Measurements from ENCODE around the gene GALNT12. TPM values are rescaled to one million over a fixed set of nuclear protein-coding genes. Genes with fewer than 3 reads are reported as not detected.

Gene GALNT12
- total RNA-seq, 1 experiment from 2014 or later = 31.2 TPM

- TF ChIP-seq, protein P1, sequence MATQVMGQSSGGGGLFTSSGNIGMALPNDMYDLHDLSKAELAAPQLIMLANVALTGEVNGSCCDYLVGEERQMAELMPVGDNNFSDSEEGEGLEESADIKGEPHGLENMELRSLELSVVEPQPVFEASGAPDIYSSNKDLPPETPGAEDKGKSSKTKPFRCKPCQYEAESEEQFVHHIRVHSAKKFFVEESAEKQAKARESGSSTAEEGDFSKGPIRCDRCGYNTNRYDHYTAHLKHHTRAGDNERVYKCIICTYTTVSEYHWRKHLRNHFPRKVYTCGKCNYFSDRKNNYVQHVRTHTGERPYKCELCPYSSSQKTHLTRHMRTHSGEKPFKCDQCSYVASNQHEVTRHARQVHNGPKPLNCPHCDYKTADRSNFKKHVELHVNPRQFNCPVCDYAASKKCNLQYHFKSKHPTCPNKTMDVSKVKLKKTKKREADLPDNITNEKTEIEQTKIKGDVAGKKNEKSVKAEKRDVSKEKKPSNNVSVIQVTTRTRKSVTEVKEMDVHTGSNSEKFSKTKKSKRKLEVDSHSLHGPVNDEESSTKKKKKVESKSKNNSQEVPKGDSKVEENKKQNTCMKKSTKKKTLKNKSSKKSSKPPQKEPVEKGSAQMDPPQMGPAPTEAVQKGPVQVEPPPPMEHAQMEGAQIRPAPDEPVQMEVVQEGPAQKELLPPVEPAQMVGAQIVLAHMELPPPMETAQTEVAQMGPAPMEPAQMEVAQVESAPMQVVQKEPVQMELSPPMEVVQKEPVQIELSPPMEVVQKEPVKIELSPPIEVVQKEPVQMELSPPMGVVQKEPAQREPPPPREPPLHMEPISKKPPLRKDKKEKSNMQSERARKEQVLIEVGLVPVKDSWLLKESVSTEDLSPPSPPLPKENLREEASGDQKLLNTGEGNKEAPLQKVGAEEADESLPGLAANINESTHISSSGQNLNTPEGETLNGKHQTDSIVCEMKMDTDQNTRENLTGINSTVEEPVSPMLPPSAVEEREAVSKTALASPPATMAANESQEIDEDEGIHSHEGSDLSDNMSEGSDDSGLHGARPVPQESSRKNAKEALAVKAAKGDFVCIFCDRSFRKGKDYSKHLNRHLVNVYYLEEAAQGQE (IDR thresholded peaks at IDR 0.05; ENCODE audit: low read depth) = no peak
- TF ChIP-seq CEBPB (IDR thresholded peaks at IDR 0.05; ENCODE audit: low read depth) (no peak), CTCF (IDR thresholded peaks at IDR 0.05 in 2 of 3, conservative IDR thresholded peaks at IDR 0.05 in 1 of 3; ENCODE audit: borderline replicate concordance in 1 of 3, insufficient read depth in 1 of 3, low read depth in 2 of 3, low read length in 2 of 3) (no peak)
Observed at GRCh38 chr9:98836206-98836605, 28.7 kb downstream of the GALNT12 start (continued).

GRCh38 chr9:98837516-98837915, 30.0 kb downstream of the GALNT12 start:
- Histone ChIP-seq H3K27me3 (ENCODE audit: insufficient read depth, low read length) (no peaks in the 10 kb centered on the region), H2AFZ (ENCODE audit: low read depth, low read length, poor library complexity, severe bottlenecking) (no peak overlapping the region), H3K4me1 (ENCODE audit: control insufficient read depth in 1 of 2, insufficient read depth in 2 of 2, low read length in 2 of 2) (no peaks in the 10 kb centered on the region), H4K20me1 (ENCODE audit: insufficient read depth) (no peaks in the 10 kb centered on the region), H3K9me2 (ENCODE audit: insufficient read depth) (no peaks in the 10 kb centered on the region), H3K9ac (ENCODE audit: low read length) (no peak overlapping the region), H3K9me3 (ENCODE audit: control insufficient read depth in 1 of 2, insufficient read depth in 1 of 2, low read depth in 1 of 2, low read length in 2 of 2) (no peaks in the 10 kb centered on the region), H3K4me3 (replicated peaks in 1 of 2; ENCODE audit: low read depth in 1 of 2, low read length in 2 of 2) (no peak overlapping the region), H3K79me2 (ENCODE audit: insufficient read depth, low read length) (no peaks in the 10 kb centered on the region), H3K27ac (ENCODE audit: low read depth, low read length) (no peak overlapping the region), H3K36me3 (ENCODE audit: control insufficient read depth in 1 of 2, insufficient read depth in 2 of 2, low read length in 2 of 2) (peaks cover 0 to 5% of the 10 kb centered on the region in 2 experiments; a peak in 1 of 4 replicates), H3K4me2 (ENCODE audit: low read length) (no peak overlapping the region)
- TF ChIP-seq SIN3A (IDR thresholded peaks at IDR 0.05; ENCODE audit: low read depth) (no peak), RAD21 (IDR thresholded peaks at IDR 0.05; ENCODE audit: low read depth) (no peak)
- no TSS peak for BruUV-seq (replicated peaks)
- intact Hi-C loops (cut with micrococcal nuclease) = no loop called here
- ChIA-PET CTCF (no interaction called here), RAD21 (ENCODE audit: low non-redundant PET in 1 of 2, low total read pairs in 2 of 2, uncharacterized antibody in 2 of 2, unreplicated experiment in 2 of 2) (no interaction called here), POLR2A (no interaction called here)
- DNase-seq (ENCODE audit: low read depth, low spot score) (no peak), ATAC-seq (no peak)
